A549 (cell line): ENCODE results near the gene DDX41. TPM values are rescaled to one million over a fixed set of nuclear protein-coding genes. Genes with fewer than 3 reads are reported as not detected.

Experiments
- ATAC-seq, 2 experiments: fragments of 200-7000 bp in 1 of 2; fragments of >200 bp in 1 of 2; cut with Nextera tagmentation in 1 of 2; cut with Tn5 transposase in 1 of 2; 3 replicates each; pipeline versions ENCODE4 v1.8.0 to v1.9.1; 2018 to 2020; ENCODE audit warnings: mild to moderate bottlenecking in 1 of 2, moderate library complexity in 1 of 2
- CTCF ChIA-PET: fragments of 300-600 bp; sonication (Branson Sonifier 250); formaldehyde crosslinking; extraction: SDS; loops from one replicate; lab custom pipeline; 2021; ENCODE audit warnings: antibody characterized with exemption, inconsistent platforms; lab: Yijun Ruan, JAX
- POLR2A ChIA-PET: fragments of 350-600 bp; formaldehyde crosslinking; extraction: SDS; loops from one replicate; lab custom pipeline; 2021; ENCODE audit warnings: antibody characterized with exemption, inconsistent platforms; lab: Yijun Ruan, JAX
- DNase-seq, 2 experiments: peaks; one replicate each; pipeline versions ENCODE4 v3.0.0 to v3.0.0-alpha.2; 2011 to 2016; ENCODE audit warnings: low read depth in 1 of 2, low spot score in 1 of 2
- FAIRE-seq: peaks from 2 replicates; lab custom pipeline; 2011; peaks lifted over from hg19 to GRCh38; lab: Jason Lieb, UNC
- H3K27ac ChIP-seq, 2 experiments: fragments of >200 bp; sonication (Bioruptor Twin); formaldehyde crosslinking; 3 replicates each; pipeline ENCODE4 v1.5.1; 2016 to 2017
- H3K4me1 ChIP-seq: fragments of >200 bp; sonication (Bioruptor Twin); formaldehyde crosslinking; 3 replicates; pipeline ENCODE4 v1.6.1; 2016
- H3K4me2 ChIP-seq: fragments of >200 bp; sonication (Bioruptor Twin); formaldehyde crosslinking; 3 replicates; pipeline ENCODE4 v1.6.1; 2016
- H3K4me3 ChIP-seq: fragments of >200 bp; sonication (Bioruptor Twin); formaldehyde crosslinking; 3 replicates; pipeline ENCODE4 v1.5.1; 2016
- H3K9me3 ChIP-seq: fragments of >200 bp; sonication (Bioruptor Twin); formaldehyde crosslinking; 3 replicates; pipeline ENCODE4 v1.6.1; 2016
- BHLHE40 ChIP-seq: IDR thresholded peaks from 2 replicates; pipeline ENCODE4 v1.6.1; 2012; ENCODE audit warnings: low read depth, low read length, inconsistent platforms
- CBX2 ChIP-seq: fragments of 200-600 bp; sonication (generic); IDR thresholded peaks from 2 replicates; pipeline ENCODE4 v1.6.1; 2016; ENCODE audit warnings: low read depth, mild to moderate bottlenecking, borderline replicate concordance
- EHF ChIP-seq: fragments of 250-450 bp; sonication (Bioruptor Pico); IDR thresholded peaks from 2 replicates; pipeline ENCODE4 v1.5.0; 2020; ENCODE audit warnings: mild to moderate bottlenecking
- EP300 ChIP-seq, 2 experiments: fragments of >200 bp; sonication (Bioruptor Twin); formaldehyde crosslinking; IDR thresholded peaks; 2 replicates in 1 of 2; 3 replicates in 1 of 2; pipeline ENCODE4 v1.6.1; 2016 to 2017
- ESRRA ChIP-seq: fragments of 150-350 bp; IDR thresholded peaks from 2 replicates; pipeline ENCODE4 v1.6.1; 2014; ENCODE audit warnings: mild to moderate bottlenecking, low read length, borderline replicate concordance
- FOSB ChIP-seq: fragments of 250-450 bp; sonication (Bioruptor Pico); IDR thresholded peaks from 2 replicates; pipeline ENCODE4 v1.5.0; 2020; ENCODE audit warnings: mild to moderate bottlenecking, moderate library complexity
- HOXA7 ChIP-seq: fragments of 250-450 bp; sonication (Bioruptor Pico); IDR thresholded peaks from 2 replicates; pipeline ENCODE4 v1.5.0; 2020; ENCODE audit warnings: mild to moderate bottlenecking, moderate library complexity
- JUN ChIP-seq, 2 experiments: fragments of >200 bp; sonication (Bioruptor Twin); formaldehyde crosslinking; IDR thresholded peaks; 2 replicates in 1 of 2; 3 replicates in 1 of 2; pipeline ENCODE4 v1.6.1; 2016 to 2017
- MYC ChIP-seq: IDR thresholded peaks from 2 replicates; pipeline ENCODE4 v1.6.1; 2012; ENCODE audit warnings: mild to moderate bottlenecking, inconsistent platforms, low read length, improper control_type of control experiment, borderline replicate concordance
- NR3C1 ChIP-seq: fragments of >200 bp; sonication (Bioruptor Twin); formaldehyde crosslinking; IDR thresholded peaks from 3 replicates; pipeline ENCODE4 v1.6.1; 2017
- PHF8 ChIP-seq: fragments of 200-600 bp; sonication (generic); IDR thresholded peaks from 2 replicates; pipeline ENCODE4 v1.6.1; 2016; ENCODE audit warnings: low read depth, mild to moderate bottlenecking, antibody characterized with exemption, moderate library complexity, borderline replicate concordance
- POLR2A ChIP-seq: IDR thresholded peaks from 2 replicates; pipeline ENCODE4 v1.6.1; 2012; ENCODE audit warnings: mild to moderate bottlenecking, low read length
- POLR2AphosphoS2 ChIP-seq: conservative IDR thresholded peaks from 2 replicates; pipeline ENCODE4 v1.6.1; 2012; ENCODE audit warnings: low read length, improper control_type of control experiment, inconsistent platforms
- RARB ChIP-seq: fragments of 250-450 bp; sonication (Bioruptor Pico); IDR thresholded peaks from 2 replicates; pipeline ENCODE4 v1.8.0; 2021; ENCODE audit warnings: mild to moderate bottlenecking, moderate library complexity
- RCOR1 ChIP-seq: fragments of 150-350 bp; IDR thresholded peaks from 2 replicates; pipeline ENCODE4 v1.6.1; 2014; ENCODE audit warnings: antibody characterized with exemption, low read length, low read depth
- RNF2 ChIP-seq: fragments of 200-600 bp; sonication (generic); IDR thresholded peaks from 2 replicates; pipeline ENCODE4 v1.6.1; 2016; ENCODE audit warnings: low read depth, mild to moderate bottlenecking, antibody characterized with exemption, moderate library complexity, borderline replicate concordance
- SMC3 ChIP-seq: fragments of >200 bp; sonication (Bioruptor Twin); formaldehyde crosslinking; IDR thresholded peaks from 3 replicates; pipeline ENCODE4 v1.6.1; 2018; ENCODE audit warnings: inconsistent platforms
- SREBF2 ChIP-seq: fragments of 450-650 bp; IDR thresholded peaks from 2 replicates; pipeline ENCODE4 v1.6.1; 2014; ENCODE audit warnings: mild to moderate bottlenecking, moderate library complexity
- ZC3H11A ChIP-seq: fragments of 450-650 bp; IDR thresholded peaks from 2 replicates; pipeline ENCODE4 v1.6.1; 2014; ENCODE audit warnings: antibody characterized with exemption, mild to moderate bottlenecking
- ZNF302 ChIP-seq: fragments of 250-450 bp; sonication (Bioruptor Pico); IDR thresholded peaks from 2 replicates; pipeline ENCODE4 v1.9.0; 2021; ENCODE audit warnings: inconsistent platforms, mild to moderate bottlenecking, moderate library complexity
- WGBS: methylation state at CpG from one replicate; pipeline ENCODE4 v1.1.6; 2017; ENCODE audit errors: missing lambda C conversion rate; 5-methylcytosine and 5-hydroxymethylcytosine counted together
- polyA plus RNA-seq, 4 experiments: library from polyadenylated mRNA; depleted of rRNA in 3 of 4; stranded (reverse); fragments of >200 nt; fragmentation: RNase III in 1 of 4; extraction: RNeasy Plus Mini Kit Qiagen cat#74134 plus additional on column Dnase treatment in 1 of 4; gene quantifications; 2 replicates in 3 of 4; 3 replicates in 1 of 4; pipeline ENCODE4 v1.2.3, GENCODE V29; 2011 to 2017
- TF ChIP-seq, protein P1 (sequence below): fragments of 450-650 bp; IDR thresholded peaks from 2 replicates; pipeline ENCODE4 v1.6.1; 2014; ENCODE audit warnings: antibody characterized with exemption
- TF ChIP-seq, protein P2 (sequence below): IDR thresholded peaks from 2 replicates; pipeline ENCODE4 v1.6.1; 2012
- TF ChIP-seq, protein P3 (sequence below): fragments of >200 bp; sonication (Bioruptor Twin); formaldehyde crosslinking; IDR thresholded peaks from 3 replicates; pipeline ENCODE4 v1.6.1; 2016
- TF ChIP-seq, protein P4 (sequence below): fragments of 150-350 bp; IDR thresholded peaks from 2 replicates; pipeline ENCODE4 v1.6.1; 2014; ENCODE audit warnings: low read depth, mild to moderate bottlenecking, low read length

DDX41 gene
- polyA plus RNA-seq, 2 of the 4 experiments (the other 2 are of a cell fraction), result 90.7 to 172 TPM

DNA sequence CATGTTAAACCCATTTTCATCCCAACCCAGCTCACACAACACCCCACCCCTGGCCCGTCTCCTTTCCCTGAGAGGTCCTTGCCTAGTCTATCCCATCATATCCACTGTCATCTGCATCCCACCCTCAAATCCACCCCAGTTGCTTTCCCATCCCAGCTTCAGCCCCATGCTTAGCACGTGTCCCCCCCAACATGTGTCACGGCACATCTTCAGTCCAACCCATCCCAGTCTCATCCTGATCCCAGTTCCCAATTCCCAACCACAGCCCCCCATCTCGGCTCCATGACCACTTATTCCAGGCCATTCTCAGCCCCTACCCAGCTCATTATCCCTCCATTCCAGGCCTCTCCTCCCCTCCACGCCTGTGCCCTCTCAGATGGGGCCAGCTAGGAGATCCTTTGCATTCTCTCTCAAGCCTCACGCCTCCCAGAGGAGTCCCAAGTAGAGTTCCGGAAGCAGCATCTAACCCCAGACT is 42.7 kb downstream of the DDX41 start:
- CTCF ChIA-PET, result interaction anchor here (0.8 to 19.7 kb wide), 6 partner anchors 17 to 555 kb away, joined by 3 to 241 read pairs (median 5); no protein-coding TSS in a partner anchor
- 83% methylated on average over 7 of the region's 7 CpGs for WGBS
- Histone ChIP-seq H3K4me2 (peak overlapping the region; percentile 99), H3K4me1 (peaks cover 57% of the 10 kb centered on the region), H3K4me3 (peak overlapping the region; percentile 99), H3K27ac (peak overlapping the region; percentile 97 to 99), H3K9me3 (no peaks in the 10 kb centered on the region)
- no peak for DNase-seq
- FAIRE-seq, result no peak
- TF ChIP-seq, protein P1, sequence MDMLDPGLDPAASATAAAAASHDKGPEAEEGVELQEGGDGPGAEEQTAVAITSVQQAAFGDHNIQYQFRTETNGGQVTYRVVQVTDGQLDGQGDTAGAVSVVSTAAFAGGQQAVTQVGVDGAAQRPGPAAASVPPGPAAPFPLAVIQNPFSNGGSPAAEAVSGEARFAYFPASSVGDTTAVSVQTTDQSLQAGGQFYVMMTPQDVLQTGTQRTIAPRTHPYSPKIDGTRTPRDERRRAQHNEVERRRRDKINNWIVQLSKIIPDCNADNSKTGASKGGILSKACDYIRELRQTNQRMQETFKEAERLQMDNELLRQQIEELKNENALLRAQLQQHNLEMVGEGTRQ, result no peak
- TF ChIP-seq FOSB (CRISPR knock-in tag) (no peak), NR3C1 (no peak), CBX2 (no peak), BHLHE40 (no peak), MYC (no peak), RARB (no peak), SREBF2 (no peak)
- POLR2A ChIA-PET, result interaction anchor here (2.3 kb wide), 1 partner anchor 23 kb away, joined by 9 read pairs; the partner anchor contains the start of gene PDLIM7
- peak; percentile 2 to 3; a peak in 3 of 6 replicates for ATAC-seq

DNA sequence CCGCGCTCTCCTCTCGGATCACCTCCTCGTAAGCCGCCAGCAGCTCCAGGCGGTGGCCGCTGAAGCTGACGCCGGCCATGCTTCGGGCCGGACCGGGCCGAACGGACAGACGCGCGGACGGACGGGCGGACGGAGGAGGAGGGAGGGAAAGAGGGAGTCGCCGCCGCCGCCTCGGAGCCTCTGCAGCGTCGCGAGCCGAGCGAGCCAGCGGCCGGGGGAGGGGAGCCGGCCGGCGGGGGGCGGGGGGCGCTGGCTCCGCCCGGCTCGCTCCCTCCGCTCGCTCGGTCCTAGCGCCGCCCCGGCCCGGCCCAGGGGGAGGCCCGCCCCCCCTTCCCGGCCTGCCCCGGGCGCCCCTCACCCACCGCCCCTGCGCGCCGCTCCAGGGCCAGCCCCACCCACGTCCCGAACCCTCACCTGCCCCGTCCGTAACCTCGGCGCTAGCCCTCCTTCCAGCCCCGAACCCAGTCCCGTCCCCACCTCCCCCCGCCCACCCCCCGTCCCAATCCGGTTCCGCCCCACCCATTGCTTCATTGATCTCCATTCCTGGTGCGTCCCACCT is 43.2 kb downstream of the DDX41 start, which contains the start of gene DBN1:
Gene DBN1 (minus strand): TSS at position 192 of the 559 bp plus-strand sequence. CDS start 113 bp downstream, at position 79.
- POLR2A ChIA-PET, result interaction anchor here (2.3 kb wide), 1 partner anchor 24 kb away, joined by 9 read pairs; the partner anchor contains the start of gene PDLIM7
- CTCF ChIA-PET, result interaction anchor here (1.5 to 19.7 kb wide), 4 partner anchors 17 to 83 kb away, joined by 4 to 241 read pairs (median 113); no protein-coding TSS in a partner anchor
- peak within 1 kb of the TSS; percentile 99 for H3K4me2 ChIP-seq
- FAIRE-seq (no peak), ATAC-seq (peak; percentile 44 to 48), DNase-seq (peak; percentile 44 to 57)
- peak within 1 kb of the TSS; percentile 97 to 99 for H3K27ac ChIP-seq
- peak; percentile 9; the same call in 1 of the 2 replicates for TF ChIP-seq PHF8
- TF ChIP-seq EP300 (IDR thresholded peaks at IDR 0.05), result no peak
- TF ChIP-seq RCOR1, result no peak
- TF ChIP-seq, protein P1, result no peak
- TF ChIP-seq RNF2, result no peak
- TF ChIP-seq ZNF302 (CRISPR knock-in tag), result no peak
- TF ChIP-seq, protein P2, sequence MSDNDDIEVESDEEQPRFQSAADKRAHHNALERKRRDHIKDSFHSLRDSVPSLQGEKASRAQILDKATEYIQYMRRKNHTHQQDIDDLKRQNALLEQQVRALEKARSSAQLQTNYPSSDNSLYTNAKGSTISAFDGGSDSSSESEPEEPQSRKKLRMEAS, result no peak; the same call in 1 of the 2 replicates
- no peak for TF ChIP-seq POLR2AphosphoS2
- no peak for TF ChIP-seq ZC3H11A
- TF ChIP-seq SMC3, result no peak
- TF ChIP-seq, protein P3, sequence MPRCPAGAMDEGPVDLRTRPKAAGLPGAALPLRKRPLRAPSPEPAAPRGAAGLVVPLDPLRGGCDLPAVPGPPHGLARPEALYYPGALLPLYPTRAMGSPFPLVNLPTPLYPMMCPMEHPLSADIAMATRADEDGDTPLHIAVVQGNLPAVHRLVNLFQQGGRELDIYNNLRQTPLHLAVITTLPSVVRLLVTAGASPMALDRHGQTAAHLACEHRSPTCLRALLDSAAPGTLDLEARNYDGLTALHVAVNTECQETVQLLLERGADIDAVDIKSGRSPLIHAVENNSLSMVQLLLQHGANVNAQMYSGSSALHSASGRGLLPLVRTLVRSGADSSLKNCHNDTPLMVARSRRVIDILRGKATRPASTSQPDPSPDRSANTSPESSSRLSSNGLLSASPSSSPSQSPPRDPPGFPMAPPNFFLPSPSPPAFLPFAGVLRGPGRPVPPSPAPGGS, result 0 out of 3 replicates have a peak, but pooled peaks have one; percentile 31
- no peak for TF ChIP-seq EHF (CRISPR knock-in tag)
- TF ChIP-seq SREBF2, result no peak
- no peak for TF ChIP-seq NR3C1
- TF ChIP-seq FOSB (CRISPR knock-in tag), result no peak
- no peak for TF ChIP-seq HOXA7 (CRISPR knock-in tag)
- peak; percentile 44 for TF ChIP-seq POLR2A
- no peak for TF ChIP-seq ESRRA
- TF ChIP-seq, protein P4, sequence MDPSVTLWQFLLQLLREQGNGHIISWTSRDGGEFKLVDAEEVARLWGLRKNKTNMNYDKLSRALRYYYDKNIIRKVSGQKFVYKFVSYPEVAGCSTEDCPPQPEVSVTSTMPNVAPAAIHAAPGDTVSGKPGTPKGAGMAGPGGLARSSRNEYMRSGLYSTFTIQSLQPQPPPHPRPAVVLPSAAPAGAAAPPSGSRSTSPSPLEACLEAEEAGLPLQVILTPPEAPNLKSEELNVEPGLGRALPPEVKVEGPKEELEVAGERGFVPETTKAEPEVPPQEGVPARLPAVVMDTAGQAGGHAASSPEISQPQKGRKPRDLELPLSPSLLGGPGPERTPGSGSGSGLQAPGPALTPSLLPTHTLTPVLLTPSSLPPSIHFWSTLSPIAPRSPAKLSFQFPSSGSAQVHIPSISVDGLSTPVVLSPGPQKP, result no peak
- TF ChIP-seq JUN (IDR thresholded peaks at IDR 0.05), result peak; percentile 32 to 65; a peak in 2 of 5 replicates
- no peak for TF ChIP-seq MYC
- H3K4me3 ChIP-seq, result peak within 1 kb of the TSS; percentile 99
- H3K4me1 ChIP-seq, result peaks cover 58% of the 10 kb centered on the region
- 15% methylated on average over 5 of the region's 69 CpGs for WGBS
- no peaks in the 10 kb centered on the region for H3K9me3 ChIP-seq
